Activated naive CD8-positive, alpha-beta T cell treated with anti-CD3 and anti-CD28 coated beads, Interleukin-2, amount 50 U/mL, for 16 hours (primary cell): ENCODE measurements around the gene PODXL2.

Source experiments
- DNase-seq: peaks from one replicate; pipeline ENCODE4 v3.0.0-alpha.2; 2020; ENCODE audit warnings: low read depth, low spot score

PODXL2 gene, protein sequence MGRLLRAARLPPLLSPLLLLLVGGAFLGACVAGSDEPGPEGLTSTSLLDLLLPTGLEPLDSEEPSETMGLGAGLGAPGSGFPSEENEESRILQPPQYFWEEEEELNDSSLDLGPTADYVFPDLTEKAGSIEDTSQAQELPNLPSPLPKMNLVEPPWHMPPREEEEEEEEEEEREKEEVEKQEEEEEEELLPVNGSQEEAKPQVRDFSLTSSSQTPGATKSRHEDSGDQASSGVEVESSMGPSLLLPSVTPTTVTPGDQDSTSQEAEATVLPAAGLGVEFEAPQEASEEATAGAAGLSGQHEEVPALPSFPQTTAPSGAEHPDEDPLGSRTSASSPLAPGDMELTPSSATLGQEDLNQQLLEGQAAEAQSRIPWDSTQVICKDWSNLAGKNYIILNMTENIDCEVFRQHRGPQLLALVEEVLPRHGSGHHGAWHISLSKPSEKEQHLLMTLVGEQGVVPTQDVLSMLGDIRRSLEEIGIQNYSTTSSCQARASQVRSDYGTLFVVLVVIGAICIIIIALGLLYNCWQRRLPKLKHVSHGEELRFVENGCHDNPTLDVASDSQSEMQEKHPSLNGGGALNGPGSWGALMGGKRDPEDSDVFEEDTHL

DNA sequence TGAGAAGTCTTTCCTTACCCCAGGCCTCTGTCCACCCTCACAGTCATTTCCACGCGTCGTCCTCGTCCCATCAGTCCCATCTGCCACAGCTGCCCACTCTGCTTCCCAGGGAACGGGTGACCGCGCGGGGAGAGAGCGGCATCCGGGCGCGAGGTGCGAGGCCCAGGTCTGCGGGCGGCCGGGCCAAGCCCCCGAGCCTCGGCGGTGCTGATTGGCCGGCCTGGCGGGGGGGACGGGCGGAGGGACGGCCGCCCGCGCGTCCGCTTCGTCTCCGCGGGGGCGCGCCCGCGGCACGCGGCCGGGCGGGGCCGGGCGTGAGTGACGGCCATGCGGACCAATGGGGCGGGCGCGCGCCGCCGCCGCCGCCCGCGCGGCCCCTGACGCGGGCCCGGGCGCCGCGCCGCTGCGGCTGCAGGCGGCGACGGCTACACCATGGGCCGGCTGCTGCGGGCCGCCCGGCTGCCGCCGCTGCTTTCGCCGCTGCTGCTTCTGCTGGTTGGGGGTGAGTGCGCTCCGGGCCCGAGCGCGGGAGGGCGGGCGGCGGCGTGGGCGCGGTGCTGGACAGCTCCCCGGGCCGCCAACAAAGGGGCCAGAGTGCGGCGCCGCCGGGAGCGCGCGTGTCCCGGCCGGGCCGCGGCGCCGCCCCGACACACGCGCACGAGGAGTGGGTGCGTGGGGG lies at the start of gene PODXL2:
PODXL2 (plus strand) TSS at position 398 of the 679 bp plus-strand sequence; CDS start at position 433, 35 bp downstream.
- no peak for DNase-seq

DNA sequence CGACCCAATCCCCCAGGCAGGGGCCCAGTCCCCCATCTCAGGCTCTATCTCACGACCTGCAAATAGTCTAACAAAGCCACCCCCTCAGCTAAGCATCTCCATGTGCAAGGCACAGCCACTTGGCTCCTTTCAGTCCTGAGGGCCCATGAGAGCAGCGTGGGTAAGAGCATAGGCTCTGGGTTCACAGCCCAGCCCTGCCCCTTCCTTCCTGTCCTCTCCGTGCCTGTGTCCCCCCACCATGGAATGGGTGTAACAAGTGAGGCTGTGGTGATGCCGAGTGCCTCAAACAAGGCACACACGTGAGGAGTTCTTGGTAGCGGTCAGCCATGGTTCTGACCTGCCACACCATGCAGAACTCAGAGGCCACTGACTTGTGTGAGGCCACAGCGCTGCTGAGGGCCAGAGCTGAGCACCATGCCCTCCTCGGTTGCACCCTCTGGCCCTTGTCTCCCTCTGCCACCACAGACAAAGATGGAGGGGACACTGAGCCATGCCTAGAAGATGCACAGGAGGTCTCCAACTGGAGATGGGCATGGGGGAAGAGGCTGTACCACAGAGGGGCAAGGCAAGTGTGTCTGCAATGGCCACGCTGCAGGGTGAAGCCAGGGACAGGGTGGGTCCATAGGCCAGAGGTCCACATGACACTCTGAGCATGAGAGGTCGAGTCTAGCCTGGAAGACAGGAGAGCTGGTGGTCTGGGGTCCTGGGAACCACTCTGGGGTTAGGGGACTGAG lies 48.5 kb upstream of the PODXL2 start:
- DNase-seq: no peak

DNA sequence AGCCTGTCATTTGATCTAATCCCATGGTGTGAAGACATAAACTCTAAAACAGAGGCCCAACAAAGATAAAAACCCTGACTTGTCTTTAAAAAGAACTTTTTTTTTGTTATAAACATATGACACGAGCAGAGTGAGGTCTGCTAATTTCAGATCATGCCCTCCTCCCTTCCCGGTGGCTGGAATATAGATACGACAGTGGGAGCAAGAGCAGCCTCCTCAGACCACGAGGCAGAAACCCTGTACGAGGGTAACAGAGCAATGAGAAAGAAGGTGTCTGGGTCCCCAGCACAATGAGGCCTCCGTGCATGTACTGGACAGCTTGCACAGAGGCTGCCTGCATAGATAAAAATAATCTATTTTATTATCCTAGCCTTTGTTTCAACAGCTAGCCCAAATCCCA lies 44.3 kb upstream of the PODXL2 start:
- no peak for DNase-seq

DNA sequence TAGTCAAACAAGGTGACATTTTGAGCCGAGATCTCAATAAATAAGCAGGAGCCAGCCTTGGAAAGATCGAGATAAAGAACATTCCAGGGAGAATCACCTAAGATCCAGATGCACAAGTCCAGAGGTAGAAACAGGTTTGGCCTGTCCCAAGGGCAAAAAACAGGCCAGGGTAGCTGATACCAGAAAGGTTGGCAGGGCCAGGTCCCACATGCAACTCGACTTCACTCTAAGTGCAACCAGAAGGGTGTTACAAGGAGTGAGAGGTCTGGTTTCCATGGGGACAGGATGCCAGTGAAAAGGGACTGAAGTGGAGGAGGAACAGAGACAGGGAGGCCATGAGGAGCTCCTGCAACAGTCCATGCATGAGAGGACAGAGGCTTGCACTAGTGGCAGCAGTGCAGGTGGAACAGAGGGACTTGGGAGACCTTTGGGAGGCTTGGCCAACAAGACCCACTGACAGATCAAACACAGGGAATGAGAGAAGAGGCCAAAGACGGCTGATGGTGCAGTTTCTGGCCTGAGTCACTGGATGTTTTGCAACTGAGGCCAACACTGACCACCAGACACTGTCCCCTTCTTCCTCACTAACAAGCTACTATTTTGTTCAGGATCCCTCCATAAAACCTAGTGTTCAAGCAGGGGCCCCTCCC lies 43.7 kb upstream of the PODXL2 start:
- no peak for DNase-seq

DNA sequence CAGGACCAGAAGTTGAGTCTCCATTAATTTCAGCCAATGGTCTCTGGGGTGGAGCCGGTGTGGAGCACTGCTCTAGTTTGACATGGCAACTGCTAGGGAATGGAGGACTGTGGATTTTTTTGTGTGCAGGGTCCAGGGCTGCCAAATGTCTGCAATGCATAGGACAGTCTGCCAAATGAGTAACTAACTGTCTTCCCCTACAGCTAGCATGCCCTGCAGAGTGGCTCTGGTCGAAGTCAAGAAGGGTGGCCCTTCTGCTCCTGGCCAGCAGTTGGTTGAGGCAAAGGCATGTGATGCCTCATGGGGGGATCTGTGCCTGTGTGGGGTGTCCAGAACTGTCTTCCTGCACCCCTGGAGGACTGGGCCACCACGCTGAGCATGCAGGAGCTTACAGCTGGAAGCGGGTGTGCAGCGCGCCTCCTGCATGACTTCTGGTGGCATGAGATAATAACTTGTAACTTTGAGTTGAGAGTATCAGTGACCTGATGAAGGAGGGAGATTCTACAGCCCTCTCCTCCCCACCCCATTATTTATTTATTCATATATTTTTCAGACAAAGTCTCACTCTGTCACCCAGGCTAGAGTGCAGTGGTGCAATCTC lies 43.1 kb upstream of the PODXL2 start:
- DNase-seq: no peak

DNA sequence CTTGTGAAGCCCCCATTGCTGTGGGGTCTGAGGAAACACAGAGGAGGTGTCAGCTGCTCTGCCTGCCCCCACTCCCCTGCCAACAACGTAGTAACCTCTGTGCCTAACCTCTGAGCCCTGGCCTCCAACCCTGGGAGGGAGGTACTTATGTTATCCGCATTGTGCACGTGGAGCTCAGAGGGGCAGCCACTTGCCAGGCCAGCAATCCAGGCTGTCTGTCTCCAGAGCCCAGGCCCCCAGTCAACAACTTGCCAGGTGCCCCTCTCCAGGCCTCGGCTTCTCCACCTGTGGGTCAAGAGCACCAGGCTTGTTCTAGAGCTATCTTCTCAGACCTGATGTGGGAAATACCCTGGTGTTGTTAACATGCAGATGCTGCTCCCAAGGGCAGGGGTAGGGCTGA lies 41.1 kb upstream of the PODXL2 start:
- no peak for DNase-seq

DNA sequence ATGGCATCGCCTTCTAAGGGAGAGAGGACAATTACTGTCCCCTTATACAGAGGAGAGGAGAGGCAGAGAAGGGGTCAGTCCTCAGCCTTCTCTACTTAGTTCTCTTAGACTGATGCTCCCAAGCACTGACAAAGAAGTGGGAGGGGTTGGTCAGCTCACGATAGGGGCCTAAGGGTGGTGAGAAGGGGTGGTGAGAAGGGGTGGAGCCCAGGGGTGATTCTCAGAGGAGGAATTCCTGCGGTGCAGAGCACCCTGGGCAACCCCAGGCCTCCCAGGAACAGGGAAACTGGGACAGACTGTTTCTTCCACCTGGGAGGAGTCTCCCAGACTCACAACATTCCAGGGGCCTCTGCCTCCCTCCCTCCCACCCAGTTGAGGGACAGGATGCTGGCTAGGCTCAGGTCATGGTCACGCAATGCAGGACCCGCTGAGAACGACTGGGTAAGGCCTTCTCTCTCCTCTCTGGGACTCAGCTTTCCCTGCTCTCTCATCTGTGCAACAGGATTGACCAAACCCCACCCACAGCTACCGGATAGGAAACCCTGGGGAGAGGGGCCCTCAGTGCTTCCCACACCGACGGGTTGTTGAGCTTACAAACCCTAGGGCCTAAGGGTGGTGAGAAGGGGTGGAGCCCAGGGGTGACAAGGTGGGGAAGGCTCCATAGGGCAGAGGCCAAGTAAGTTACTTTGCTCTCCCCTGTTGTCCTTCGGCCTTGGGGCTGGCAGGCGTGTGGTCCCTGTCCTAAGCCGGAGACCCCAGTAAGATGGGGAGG lies 40.0 kb upstream of the PODXL2 start:
- DNase-seq: no peak

DNA sequence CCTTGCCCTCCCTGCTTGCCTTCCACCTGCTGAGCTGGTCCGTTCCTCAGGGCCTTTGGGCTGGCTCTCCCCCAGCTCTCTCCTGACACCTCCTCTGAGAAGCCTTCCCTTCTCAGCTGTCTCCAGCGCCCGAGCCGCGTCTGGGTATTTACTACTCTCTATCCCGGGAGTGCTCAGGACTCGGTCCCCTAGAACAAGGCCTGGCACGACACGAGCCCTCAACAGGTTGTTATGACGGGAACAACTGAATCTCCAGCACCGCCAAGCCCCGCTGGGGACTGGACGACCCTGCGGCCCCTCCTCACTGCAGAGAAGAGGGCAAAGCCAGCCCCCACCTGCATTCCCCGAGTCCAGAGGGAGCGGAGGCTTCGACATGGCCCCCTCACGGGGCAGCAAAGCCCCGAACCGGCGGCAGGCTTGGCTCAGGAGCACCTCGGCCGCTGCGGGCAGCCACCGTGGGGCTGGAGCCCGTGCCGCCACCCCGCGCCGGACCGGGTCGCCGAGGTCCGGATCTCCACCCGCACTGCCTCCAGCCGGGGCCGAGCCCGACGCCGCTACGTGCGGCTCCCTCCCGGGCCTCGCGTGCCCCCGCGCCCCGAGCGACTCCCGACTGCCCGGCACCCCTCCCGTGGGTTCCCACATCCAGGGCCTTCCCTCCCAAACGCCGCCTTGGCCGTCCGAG lies 39.2 kb upstream of the PODXL2 start:
- no peak for DNase-seq

DNA sequence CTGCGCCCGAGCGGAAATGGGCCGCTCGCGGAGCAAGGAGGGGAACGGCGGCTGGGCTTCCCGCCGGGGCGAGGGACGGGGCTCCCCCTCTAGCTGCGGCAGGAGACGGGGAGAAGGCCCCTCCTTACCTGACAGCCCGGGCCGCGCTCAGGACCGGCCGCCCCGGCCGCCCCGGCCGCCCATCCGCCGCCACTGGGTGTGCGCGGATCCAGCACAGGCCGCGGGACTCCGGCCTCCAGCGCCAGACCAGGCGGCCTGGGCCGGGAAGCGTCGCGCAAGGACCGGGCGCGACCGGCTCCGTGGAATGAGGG lies 38.7 kb upstream of the PODXL2 start:
- no peak for DNase-seq

DNA sequence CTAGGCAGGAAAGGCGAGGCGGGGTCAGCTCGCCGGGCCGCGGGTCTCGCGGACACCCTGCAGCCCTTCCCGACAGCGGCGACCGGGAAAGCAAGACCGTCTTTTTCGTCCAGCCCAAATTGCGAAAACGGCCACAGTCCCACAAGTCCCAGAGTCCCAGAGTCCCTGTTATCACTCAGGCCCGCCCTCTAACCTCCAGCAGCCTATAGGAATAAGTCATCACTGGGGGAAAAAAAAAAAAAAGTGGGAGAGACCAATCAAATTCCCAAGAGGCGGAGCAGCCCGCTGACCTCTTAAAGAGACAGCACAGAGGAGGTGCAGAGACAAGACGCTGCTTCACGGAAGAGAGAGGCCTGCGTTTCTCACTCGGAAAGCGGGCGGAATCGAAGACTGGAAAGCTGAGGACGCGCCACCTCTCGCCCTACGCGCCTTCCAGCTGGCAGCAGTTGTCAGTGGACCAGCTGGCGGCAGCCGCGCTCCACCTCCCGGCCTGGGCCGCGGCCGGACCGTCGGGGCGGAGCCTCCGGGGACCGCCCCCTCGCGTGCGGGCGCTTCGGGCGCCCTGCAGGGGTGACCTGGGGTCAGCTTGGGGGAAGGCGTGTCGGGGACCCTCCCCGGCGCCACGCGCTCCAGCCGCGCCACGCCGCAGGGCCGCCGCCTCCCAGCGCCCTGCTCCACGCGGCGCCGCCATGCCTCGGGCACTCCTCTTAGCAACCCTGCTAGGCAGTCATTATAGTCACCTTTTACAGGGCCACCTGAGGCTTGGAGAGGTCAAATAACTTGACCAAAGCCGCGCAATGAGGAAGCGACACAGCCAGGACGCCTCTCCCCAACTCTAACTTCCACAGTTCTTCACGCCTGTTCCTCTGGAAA lies 38.2 kb upstream of the PODXL2 start, which contains the start of gene TPRA1:
TPRA1 (minus strand) TSS at position 141 of the 873 bp plus-strand sequence. CDS start 10,587 bp downstream, outside the sequence.
- peak; percentile 50 for DNase-seq

DNA sequence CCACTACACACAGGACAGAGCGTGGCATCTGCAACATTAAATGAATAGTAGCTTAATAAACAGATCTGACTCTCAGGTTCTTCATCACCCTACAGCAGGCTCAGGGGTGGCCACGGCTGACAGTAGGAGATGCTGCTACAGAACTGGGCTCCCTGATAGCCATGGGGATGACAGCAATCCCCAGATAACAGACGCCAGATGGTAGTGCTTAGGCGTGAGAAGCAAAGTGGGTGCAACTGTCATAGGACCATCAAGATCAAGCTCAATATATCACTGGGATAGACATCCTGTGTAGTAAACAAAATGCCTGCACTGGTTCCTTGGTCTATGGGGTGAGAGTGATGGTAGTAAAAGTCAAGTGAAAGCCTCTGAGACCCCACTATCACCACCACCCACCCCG lies 35.8 kb upstream of the PODXL2 start:
- DNase-seq: no peak

DNA sequence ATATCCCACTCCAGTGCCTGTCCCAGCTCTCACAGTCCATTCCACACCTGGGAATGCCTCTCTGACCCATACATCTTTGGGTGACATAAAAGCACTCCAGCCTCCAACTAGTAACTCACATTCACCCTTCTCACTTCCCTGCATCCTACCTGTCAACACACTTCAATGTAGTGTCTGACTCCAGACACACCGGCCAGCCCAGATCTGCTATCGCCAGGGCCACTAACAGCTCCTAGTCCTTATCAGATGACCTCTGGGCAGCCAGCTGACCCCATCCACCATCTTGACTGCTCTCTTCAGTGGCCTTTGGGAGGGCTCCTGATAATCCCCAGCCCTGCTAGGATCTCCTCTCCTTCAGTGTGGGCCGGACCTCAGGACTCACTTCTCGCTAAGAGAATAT lies 33.7 kb upstream of the PODXL2 start:
- DNase-seq: no peak

DNA sequence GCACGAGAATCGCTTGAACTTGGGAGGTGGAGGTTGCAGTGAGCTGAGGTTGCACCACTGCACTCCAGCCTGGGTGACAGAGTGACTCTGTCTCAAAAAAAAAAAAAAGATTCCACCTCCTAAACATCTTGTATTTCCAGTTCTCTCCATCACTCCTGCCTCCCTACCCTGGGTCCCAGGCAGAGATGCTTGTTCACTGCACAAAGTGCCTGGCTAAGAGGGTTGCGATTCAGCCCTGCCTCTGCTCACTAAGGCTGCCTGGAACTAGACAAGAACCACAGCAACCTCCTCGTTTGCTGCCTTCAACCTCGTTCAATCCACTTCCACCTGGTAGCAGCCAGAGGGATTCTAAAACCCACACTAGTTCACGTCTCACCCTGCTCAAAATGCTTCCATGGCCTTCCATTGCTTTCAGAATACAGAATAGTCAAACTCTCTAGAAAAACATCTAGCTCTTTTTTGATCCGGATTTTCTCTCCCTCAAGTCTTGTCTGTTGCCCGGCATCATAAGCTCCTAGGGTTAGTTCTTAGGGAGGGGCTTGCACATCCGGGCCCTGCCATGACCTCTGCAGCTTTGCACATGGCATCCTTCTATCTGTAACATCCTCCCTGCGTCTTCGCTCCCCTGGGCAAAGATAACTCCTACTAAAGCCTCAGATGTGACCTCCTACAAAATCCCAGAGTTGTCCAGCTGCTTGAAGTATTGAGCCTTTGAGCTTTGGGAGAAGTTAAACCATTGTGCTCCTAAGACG lies 31.8 kb upstream of the PODXL2 start:
- DNase-seq: no peak

DNA sequence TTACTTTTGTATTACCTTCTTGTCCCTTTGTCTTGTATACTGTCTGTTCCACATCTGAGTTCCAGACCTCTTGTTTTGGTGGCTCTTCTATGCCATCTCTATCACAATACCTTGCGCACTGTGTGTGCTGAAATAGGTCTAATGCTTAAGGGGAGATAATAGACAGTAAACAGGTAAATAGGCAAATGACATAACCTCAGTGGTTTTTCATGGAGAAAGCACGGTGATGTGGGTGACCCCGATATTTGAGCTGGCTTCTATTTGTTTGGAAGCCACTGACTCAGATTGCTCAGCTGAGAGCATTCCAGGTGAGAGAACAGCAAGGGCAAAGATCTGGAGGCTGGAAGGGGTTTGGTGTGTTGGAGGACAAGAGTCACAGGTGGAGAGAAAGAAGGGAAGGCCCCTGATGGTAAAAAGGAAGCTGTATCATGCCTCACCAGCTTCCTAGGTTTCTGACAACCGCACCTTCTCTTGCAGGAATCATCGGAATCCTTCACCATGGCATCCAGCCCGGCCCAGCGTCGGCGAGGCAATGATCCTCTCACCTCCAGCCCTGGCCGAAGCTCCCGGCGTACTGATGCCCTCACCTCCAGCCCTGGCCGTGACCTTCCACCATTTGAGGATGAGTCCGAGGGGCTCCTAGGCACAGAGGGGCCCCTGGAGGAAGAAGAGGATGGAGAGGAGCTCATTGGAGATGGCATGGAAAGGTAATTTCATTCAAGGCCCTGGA lies 30.0 kb upstream of the PODXL2 start:
- no peak for DNase-seq

DNA sequence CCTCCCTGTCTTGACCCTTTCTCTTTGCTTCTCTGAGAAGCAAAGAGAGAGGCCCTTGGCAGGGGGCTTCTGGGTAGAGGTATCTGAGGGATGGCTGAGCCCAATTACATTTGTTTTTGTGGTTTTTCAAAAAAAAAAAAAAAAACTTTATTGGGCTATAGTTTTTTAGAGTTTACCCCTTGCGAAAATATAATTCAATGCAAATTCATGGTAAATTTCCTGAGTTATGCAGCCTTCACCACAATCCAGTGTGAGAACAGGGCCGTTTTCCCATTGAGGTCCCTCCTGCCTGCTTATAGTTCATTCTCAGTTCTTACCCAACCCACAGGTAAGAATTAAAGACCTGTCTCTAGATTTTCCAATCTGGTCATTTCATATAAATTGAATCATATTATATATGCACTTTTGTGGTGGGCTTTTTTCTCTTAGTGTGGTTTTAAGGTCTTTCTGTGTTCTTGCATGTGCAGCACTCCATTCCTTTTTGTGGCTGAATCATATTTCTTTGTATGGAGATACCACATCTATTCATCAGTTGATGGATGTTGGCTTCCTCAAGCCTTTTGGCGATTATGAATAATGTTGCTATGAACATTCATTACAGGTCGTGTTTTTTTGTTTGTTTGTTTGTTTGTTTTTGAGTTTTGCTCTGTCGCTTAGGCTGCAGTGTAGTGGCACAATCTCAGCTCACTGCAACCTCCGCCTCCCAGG lies 28.1 kb upstream of the PODXL2 start:
- no peak for DNase-seq

DNA sequence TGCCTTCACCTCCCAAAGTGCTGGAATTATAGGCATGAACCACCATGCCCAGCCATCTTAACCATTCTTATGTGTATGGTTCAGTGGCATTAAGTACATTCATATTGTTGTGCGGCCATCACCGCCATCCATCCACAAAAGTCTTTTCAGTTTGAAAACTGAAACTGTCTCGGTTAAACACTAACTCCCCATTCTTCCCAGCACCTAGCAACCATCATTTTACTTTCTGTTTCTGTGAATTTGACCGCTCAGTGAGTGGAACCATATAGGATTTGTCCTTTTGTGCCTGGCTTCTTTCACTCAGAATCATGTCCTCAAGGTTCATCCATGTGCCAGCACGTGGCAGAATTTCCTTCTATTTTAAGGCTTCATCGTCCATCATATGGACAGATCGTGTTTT lies 24.9 kb upstream of the PODXL2 start:
- no peak for DNase-seq
